DMS 273 (cell line): ENCODE measurements around the gene LRRC75A.

Experiments
- DNase-seq: peaks from one replicate; lab custom pipeline; 2025; ENCODE audit not compliant: unreplicated experiment; lab: John Stamatoyannopoulos, UW

The LRRC75A gene

DNA sequence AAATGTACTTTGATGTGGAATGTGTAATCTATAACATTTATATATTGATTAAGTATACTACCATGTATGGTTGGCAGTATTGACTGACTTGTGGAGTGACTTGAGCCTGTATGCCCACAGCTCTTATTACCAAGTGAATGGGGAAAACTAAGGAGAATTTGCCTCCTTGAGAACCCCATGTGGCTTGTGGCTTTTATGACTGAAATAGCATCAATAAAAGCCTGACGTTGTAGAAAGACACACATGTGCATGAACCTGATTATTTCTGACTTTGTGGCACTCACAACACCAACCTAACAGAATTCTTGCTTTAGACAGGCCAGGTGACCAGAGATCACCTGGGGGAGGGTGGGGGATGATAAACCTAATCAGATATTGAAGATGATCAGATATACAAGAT lies 2.1 kb upstream of the LRRC75A start:
- no peak for DNase-seq

DNA sequence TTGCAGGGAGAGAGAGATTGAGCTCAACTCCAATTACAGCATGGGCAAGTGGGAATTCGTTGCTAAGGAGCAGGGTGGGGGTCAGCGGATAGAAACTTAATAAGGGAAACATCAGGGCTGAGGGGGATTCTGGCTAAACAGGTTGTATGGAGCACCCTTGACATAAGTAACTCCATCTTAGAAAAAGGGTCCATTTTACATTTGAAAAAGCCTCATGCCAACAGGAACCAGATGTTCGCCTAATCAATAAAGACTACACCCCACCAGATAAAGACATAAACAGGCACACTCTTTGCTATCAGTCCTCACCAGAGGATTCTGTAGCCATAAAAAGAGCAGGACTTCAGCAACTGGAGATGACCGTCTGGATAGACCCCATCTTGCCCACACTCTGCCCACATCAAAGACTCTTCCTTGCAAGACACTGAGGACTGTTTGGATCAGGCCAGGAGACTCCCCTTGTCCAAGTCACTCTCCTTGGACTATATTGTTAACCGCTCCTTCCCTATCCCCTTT lies 1.6 kb upstream of the LRRC75A start:
- no peak for DNase-seq

DNA sequence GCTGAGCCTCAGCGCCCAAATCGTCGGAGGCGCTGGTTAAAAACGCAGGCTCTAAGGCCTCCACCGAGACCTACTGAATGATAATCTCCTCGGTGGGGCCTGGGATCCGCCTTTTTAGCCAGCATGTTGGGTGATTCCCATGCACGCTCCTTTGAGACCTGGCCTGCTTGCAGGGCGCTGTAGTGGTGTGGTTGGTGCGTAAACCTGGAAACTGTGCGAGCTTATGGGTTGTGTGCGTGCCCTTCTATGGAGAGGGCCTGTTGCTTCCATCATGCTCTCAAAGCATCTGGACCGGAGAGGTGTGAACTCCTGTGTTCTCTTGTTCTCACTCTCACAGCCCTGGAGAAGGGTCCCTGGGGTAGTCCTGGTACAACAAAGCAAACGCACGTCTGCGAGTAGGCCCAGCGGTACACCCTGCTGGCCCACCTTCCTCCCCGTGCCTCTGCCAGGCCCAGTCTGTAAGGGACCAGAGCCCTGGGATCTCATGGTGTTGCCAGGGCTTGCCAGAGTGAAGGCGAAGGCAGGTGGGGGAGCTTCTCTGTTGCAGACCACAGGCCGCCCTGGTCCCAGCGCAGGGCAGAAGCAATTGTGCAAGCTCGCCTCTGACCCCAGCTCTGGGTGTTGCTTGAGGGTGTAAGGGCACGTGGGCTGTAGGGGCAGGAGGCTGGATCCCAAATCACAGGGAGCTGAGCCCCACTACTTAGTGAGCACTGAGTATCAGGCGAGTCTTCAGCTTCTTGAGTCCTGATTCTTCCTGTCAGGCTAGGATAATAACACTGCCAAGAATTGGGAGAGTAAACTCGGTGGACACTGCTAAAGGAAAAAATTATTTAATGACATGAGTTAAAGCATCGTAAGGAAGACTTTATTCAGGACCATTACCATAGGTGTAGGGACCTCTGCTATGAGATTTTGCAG lies 879 bp upstream of the LRRC75A start:
- no peak for DNase-seq

DNA sequence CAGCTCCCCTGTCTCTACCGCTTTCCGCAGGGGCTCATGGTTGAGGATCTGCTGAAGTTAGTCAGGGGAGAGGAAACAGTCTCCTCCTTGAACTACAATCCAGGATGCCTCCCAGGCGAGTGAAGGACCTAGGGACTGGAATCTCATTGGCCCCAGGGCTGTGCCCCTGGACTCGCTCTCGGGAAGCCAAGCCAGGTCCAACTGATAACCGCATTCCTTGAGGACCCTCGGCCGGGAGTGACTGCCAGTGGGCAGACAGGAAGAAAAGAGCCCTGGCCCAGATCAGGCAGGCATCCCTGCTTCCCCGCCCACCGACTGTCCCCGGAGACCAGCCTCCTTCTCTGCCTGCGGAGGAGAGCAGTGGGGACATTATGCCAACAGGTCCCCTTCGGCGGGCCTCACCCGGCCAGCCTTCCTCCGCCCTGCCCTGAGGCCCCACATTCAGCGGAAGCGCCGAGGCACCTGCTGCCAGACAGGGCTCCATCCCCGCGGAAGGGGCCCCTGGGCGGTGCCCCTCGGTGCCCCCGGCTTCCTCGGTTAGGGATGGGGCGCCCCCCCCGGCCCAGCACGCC lies 776 bp downstream of the LRRC75A start:
- no peak for DNase-seq

DNA sequence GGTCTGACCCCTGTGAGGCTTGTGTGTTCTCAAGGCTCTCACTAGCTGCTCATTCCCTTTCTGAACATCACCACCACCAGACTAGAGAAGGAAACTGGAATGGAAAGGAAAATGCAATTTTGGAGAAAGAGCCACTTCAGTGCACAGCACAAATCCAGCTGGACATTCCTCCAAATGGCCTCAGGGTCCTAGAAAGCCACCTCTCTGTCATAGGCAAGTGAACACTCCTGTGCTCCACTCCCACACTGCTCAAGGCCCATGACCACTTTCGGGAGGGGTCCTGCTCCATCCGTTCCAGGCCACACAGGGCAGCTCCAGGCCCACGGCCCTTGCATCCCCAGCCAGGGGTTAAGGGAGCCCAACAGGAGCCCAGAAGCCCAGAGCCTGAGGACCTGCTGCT lies 2.6 kb downstream of the LRRC75A start:
- DNase-seq: no peak

DNA sequence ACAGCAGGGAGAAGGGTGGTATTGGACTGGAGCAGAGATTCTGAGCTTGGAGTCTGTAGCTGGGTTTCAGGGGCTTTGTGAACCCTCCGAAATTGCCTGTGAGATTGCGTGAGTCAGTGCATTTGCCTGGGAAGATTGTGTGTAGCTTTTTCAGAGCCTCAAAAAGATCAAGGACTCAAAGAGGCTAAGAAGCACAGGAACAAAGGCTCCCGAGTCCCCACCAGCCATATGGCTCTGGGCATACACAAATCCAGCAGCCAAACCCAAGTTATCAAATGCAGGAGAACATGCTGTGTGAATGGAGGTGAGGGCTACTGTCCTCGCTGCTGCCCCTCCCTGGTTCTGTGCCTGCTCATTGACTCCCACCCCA lies 3.0 kb downstream of the LRRC75A start:
- no peak for DNase-seq

DNA sequence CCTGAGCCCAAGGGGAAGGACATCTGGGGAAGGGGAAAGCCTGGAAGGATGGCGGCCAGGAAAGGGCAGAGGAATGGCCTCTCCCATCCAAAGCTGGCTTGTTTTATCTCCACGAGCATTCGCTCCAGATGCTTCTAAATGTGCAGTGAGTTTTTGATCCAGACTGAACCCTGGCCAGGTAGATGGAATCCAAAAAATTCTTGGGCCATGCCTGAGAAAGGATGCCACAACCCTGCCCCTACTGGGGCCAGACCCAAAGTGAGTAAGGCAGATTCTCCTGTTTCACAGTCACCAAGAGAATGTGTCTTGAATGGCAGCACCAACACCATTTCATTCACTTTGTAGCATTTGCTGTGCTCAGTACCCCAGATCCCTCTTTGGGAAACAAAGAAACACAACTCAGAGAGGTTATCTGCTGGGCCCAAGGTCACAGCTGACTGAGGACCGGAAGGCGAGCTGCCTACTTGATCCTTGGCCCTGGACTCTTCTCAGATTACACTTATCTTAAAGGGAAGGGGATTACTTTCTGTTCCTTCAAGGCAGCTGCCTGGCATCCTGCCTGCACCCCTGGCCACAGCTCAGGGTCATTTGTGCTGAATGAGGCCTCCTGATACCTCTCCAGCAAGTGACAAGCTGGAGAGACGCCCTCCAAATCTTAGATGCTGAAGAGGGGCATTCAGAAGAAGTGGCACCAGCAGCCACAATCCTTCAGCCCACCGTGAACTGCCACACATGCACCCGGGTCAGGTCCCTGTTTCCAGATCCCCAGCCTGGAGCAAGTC lies 3.6 kb downstream of the LRRC75A start:
- no peak for DNase-seq

DNA sequence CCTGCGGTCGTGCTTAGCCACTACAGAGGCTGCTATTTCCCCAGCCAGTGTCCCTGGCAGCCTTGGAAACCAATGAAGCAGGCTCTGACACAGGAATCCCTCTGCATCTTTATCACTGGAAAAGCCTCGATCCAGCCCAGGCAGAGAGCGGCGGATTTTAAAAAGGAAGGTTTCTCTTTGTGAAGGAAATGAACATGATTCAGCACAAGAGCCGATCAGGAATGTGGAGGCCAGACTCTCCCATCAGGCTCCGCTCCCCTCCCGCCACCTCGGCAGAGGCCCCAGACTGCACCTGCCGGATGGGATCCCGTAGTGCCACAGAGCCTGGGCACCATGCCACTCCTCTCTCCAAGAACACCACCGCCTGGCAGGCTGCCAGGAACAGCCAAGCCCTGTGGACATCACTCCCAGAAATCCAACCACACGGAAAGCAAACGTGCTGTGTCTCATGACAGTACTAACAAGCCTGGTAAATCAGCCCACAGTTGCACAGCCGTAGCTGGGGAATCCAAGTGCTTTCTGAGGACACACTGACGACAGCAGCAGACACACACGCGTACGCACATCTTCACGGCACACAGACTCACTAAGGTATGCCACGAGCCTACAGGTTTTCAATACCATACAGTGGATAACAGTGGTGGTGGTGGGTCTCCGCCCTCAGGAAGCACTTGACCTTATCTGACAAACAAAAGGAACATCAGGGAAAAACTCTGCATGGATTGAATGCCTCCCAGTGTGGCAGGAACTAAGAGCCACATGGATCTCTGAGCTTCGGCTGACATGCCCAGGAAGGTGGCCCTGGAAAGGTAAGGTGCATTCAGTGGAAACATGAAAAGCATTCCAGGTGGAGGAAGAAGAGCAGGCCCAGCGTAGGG lies 5.4 kb downstream of the LRRC75A start:
- DNase-seq: peak; percentile 85

DNA sequence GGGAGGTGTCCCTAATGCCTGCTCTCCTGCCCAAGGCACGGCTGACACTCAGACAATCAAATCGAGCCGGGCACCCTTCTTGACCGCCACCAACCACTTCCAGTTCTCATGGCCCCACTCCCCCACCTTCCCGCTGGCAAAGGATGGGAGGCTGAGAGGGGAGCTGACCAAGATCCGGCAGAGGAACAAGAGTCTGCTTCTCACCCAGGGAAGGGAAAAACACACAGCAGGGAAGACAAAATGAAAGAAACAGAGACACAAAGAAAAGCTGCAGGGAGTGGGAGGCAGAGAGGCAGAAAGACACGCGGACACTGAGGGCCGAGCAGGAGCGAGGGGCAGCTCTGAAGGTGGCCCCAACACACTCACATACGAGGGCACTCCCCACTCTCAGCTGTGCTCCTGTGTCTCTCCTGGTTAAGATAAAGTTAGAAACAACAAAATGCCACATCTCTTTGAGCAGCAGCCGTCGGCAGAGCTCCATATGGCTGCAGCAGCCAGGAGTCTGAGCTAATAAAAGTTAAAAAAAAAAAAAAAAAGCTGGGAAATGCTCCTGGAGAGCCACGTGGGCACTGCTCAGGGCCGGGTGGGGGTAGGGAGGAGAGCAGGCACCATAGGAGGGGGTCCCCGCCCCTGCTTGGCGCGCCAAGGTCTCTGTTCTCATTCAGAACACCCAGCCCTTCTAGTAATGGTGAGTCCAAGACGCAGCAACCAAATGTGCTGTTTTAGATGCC lies 7.4 kb downstream of the LRRC75A start:
- peak; percentile 50 for DNase-seq

DNA sequence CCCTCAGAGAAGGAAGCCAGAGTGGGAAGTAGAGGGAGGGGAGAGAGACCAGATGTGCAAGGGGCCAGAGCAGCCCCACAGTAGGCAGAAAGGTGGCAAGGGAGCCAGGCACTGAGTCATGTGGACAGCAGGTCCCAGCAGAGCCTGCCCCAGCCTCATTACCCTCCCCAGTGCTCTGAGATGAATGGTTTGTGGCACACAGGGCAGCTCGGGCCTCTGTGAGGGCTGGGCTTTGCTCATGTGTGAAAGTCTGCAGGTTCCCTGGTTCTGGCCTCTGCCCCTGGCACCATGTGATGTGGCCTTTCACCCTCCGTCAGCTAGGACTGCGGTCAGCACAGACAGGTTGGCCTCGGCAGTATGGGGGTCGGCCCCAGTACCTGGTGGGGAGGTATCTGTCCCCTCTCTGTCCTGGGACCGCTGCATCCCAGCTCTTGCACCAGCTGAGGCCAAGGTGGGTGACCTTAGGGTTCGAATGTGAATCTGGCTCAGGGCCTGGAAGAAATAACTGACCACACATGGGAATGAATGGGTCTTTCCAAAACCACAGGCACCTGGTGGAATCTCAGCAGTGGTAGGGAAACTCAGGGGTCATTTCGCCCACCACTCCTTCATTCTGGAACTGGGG lies 8.9 kb downstream of the LRRC75A start:
- no peak for DNase-seq

DNA sequence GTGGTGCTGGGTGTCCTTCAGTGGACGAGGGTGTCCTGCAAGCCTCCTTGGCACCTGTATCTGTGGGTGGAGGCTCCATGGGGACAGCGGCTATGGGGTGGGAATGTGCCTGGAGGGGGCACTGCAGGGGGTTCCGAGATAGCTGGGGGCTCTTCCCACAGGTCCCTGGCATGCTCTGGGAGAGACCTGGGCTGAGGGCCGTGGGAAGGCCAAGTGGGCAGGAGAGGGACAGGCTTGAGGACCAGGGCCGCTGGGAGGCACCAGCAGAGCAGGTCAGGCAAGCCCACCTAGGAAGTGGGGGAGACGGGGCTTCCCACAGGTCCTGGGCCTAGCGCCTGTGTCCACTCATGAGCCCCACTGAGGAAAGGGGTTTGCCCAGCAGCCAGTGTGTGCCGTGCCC lies 9.7 kb downstream of the LRRC75A start:
- DNase-seq: no peak

DNA sequence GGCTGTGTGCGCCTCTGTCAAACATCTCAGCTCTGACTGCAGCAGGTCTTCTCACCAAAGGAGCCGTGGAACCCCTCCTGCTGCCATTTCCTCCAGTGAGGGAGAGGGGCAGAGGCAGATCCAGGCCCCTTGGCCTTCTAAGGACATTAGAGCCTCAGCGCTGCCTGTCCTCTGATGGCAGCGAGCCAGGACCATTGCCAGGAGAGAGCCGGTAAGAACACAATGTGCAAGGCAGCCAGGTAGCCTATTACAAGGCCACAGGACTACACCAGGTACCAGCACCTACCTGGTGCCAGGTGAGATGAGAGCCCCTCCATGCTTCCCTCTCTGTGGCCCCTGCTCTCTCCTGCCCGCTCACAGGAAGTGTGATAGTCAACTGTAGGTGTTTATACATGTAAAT lies 11.0 kb downstream of the LRRC75A start:
- no peak for DNase-seq

DNA sequence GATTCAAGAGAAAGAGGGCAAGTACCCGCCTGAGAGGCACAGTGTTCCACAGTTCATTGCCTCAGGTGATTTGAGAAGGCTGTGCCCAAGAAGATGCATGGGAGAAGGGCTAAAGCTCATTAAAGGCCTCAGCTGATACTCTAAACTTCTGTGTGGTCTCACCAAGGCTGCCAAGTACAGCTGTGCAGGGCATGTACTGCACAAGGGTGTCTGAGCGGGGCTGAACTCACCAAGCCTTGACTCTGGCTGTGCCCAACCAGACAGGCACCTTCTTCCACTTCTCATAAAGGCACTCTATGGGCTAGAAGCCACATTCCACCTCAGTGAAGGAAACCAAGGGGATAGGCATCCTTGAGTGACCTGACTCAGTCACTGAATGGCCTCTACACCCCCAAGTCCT lies 12.7 kb downstream of the LRRC75A start:
- no peak for DNase-seq

DNA sequence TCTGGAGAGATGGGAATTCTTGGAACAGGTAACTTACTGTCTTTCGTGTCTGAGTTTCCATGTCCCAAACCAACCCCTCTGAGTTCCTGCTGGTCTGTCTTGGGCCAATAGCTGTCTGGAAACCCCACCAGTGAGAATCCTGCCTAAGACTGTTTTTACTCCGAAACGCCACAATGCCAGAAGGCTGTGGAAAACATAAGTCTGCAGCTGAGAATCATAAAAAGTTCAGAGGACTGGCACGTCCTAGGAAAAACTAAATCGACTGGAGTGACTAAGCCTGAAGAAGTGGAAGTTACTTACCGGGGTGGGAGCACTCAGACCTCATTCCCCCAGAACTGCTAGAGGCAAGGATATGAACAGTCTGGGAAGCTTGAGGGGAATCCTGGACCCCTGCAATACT lies 13.3 kb downstream of the LRRC75A start:
- no peak for DNase-seq

DNA sequence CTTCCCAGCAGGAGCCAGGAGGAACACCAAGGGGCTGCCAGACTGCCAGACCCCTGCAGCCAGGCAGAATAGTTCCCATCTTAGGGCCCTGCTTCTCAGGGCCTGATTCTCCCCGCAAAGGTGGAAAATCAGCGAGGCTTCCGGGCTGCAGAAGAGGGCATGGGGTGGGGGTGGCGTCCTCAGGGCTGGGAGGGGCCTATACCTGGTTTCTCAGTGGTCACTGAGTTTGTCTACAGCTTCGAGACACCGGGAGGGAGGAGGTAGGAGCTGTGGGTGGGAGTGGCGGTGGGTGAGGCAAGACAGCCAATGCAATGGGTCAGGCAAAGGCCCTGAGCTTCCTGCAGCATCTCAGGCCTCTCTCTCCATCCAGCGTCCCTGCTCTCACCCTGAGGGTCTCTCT lies 14.3 kb downstream of the LRRC75A start:
- no peak for DNase-seq

DNA sequence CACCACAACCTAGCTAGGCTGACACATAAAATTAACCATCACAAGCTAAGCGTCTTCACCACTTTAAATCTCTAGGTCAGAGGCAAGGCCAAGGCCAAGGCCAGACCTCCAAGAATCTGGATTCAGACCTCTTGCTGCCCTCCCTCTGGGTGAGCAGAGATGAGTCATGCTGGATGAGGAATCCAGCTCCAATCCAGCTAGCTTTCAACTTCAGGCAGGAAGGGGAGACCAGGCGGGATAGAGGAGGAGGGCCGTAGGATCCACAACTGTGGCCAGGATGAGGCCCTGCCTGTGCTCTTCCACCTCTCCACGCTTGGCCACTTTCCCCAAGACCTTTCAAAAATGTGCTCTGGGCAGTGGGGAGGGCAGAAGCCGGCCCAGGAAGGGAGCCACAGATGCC lies 14.7 kb downstream of the LRRC75A start:
- DNase-seq: no peak

DNA sequence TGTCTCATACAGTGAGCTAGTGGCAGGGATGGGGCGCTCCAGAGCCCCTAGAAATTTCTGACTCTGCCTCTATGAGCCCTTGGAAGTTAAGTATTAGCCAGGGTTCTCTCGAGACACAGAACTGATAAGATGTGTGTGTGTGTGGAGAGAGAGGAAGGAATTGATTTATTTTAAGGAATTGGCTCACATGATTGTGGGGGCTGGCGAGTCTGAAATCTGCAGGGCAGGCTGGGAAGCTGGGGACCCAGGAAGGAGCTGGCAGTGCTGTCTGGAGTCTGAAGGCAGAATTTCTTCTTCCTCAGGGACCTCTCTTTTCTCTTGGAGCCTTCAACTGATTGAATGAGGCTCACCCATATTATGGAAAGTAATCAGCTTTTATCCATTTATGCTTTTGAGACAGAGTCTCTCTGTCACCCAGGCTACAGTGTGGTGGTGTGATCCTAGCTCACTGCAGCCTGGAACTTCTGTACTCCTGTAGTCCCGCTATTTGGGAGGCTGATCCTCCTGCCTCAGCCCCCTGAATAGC lies 16.8 kb downstream of the LRRC75A start:
- no peak for DNase-seq

DNA sequence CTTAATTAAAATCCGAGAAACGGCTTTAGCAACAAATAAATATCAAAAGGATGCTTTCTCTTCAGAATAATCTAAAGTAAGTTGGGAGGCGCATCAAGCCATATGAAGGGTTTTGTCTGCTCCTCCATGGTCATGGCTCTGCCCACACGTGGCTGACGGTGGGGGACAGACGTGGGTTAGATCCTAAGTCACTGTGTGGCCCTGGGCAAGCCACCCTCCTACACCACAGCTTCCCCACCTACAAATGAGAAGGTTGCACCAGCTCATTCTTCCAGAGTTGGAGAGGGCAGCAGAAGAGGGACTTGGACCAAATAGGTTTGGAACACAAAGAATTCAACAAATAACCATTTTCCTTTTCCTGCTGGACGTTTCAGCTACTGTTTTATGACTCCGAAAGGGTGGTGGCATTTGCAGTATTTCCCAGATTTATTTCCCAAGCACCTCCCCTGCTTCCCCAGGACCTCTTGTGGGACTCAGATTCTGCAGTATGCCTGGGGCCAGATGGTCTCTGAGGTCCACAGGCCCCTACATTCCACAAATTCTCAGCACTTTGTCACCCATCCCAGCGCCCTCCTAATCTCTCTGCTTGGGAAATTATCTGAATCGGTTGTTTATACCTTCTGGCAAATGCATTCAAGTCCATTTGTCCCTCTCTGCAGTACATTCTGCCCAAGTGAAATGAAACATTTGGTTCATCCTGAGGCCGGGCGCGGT lies 17.8 kb downstream of the LRRC75A start:
- DNase-seq: no peak
